IMR-90 (cell line): ENCODE measurements around the gene FBRSL1. TPM values are rescaled to one million over a fixed set of nuclear protein-coding genes. Genes with fewer than 3 reads are reported as not detected.

Experiments used
- ATAC-seq: fragments of 200-7000 bp; cut with Tn5 transposase; 2 replicates; pipeline ENCODE4 v1.9.1; 2020; ENCODE audit warnings: low read depth, mild to moderate bottlenecking, moderate library complexity
- BruUV-seq: library from RNA; stranded (reverse); fragments of 400-500 nt; replicated peaks from 2 replicates; lab custom pipeline; 2021; lab: Mats Ljungman, UMichigan
- CTCF ChIA-PET: fragments of 300-600 bp; formaldehyde crosslinking; extraction: SDS; loops from one replicate; lab custom pipeline; 2021; ENCODE audit warnings: antibody characterized with exemption; lab: Yijun Ruan, JAX
- POLR2A ChIA-PET: fragments of 300-600 bp; sonication (Branson Sonifier 250); formaldehyde crosslinking; loops from one replicate; lab custom pipeline; 2022; ENCODE audit warnings: antibody characterized with exemption; ENCODE audit not compliant: unreplicated experiment; lab: Charles Lee
- DNase-seq: peaks from one replicate; pipeline ENCODE4 v3.0.0; 2013
- H2AFZ ChIP-seq: replicated peaks from 2 replicates; pipeline ENCODE3; 2013; ENCODE audit warnings: low read length, mild to moderate bottlenecking; ENCODE audit not compliant: poor library complexity
- H2AK5ac ChIP-seq: 2 replicates; pipeline ENCODE4 v1.6.1; 2013; ENCODE audit warnings: low read depth, low read length, inconsistent platforms
- H2AK9ac ChIP-seq: replicated peaks from 2 replicates; pipeline ENCODE3; 2013; ENCODE audit warnings: mild to moderate bottlenecking, low read depth, low read length, moderate library complexity; ENCODE audit not compliant: poor library complexity
- H2BK120ac ChIP-seq: 2 replicates; pipeline ENCODE4 v1.6.1; 2013; ENCODE audit warnings: low read depth, low read length, inconsistent platforms
- H2BK15ac ChIP-seq: 3 replicates; pipeline ENCODE4 v1.6.1; 2013; ENCODE audit warnings: low read depth, low read length, inconsistent platforms
- H2BK20ac ChIP-seq: 2 replicates; pipeline ENCODE4 v1.6.1; 2013; ENCODE audit warnings: low read depth, mild to moderate bottlenecking, inconsistent platforms, low read length, moderate library complexity
- H2BK5ac ChIP-seq: 2 replicates; pipeline ENCODE4 v1.6.1; 2013; ENCODE audit warnings: mild to moderate bottlenecking, low read depth, low read length, inconsistent platforms; ENCODE audit not compliant: poor library complexity, severe bottlenecking
- H3K14ac ChIP-seq: replicated peaks from 2 replicates; pipeline ENCODE4 v1.6.1; 2013; ENCODE audit warnings: low read depth, low read length, inconsistent platforms
- H3K18ac ChIP-seq: 2 replicates; pipeline ENCODE4 v1.6.1; 2013; ENCODE audit warnings: low read depth, low read length, control low read depth
- H3K23ac ChIP-seq: 2 replicates; pipeline ENCODE4 v1.6.1; 2013; ENCODE audit warnings: low read depth, low read length, inconsistent platforms
- H3K27ac ChIP-seq: 2 replicates; pipeline ENCODE4 v1.5.1; 2013; ENCODE audit warnings: mild to moderate bottlenecking, control low read depth, low read length; ENCODE audit not compliant: insufficient read depth
- H3K27me3 ChIP-seq: 2 replicates; pipeline ENCODE4 v1.6.1; 2013; ENCODE audit warnings: low read length; ENCODE audit not compliant: control insufficient read depth, insufficient read depth
- H3K36me3 ChIP-seq: 2 replicates; pipeline ENCODE4 v1.6.1; 2013; ENCODE audit warnings: low read length, mixed read lengths; ENCODE audit not compliant: control insufficient read depth, insufficient read depth
- H3K4ac ChIP-seq: 2 replicates; pipeline ENCODE4 v1.6.1; 2013; ENCODE audit warnings: low read depth, low read length, inconsistent platforms
- H3K4me1 ChIP-seq: 2 replicates; pipeline ENCODE4 v1.6.1; 2013; ENCODE audit warnings: low read length, mixed read lengths; ENCODE audit not compliant: control insufficient read depth, insufficient read depth
- H3K4me2 ChIP-seq: 2 replicates; pipeline ENCODE4 v1.6.1; 2013; ENCODE audit warnings: low read depth, mild to moderate bottlenecking, control low read depth, low read length, moderate library complexity
- H3K4me3 ChIP-seq: 2 replicates; pipeline ENCODE4 v1.5.1; 2013; ENCODE audit warnings: low read depth, mild to moderate bottlenecking, control low read depth, low read length, moderate library complexity; ENCODE audit not compliant: insufficient read depth
- H3K56ac ChIP-seq: 2 replicates; pipeline ENCODE4 v1.6.1; 2013; ENCODE audit warnings: low read length, inconsistent platforms; ENCODE audit not compliant: insufficient read depth; ENCODE audit errors: extremely low read depth
- H3K79me1 ChIP-seq, 2 experiments: 2 replicates each; pipeline ENCODE4 v1.6.1; 2013; ENCODE audit warnings: low read length in 2 of 2, inconsistent platforms in 1 of 2, low read depth in 1 of 2
- H3K9ac ChIP-seq: 2 replicates; pipeline ENCODE4 v1.6.1; 2013; ENCODE audit warnings: low read depth, low read length, control low read depth
- H3K9me1 ChIP-seq: 2 replicates; pipeline ENCODE4 v1.6.1; 2013; ENCODE audit warnings: low read length, inconsistent platforms; ENCODE audit not compliant: insufficient read depth
- H3K9me3 ChIP-seq: 2 replicates; pipeline ENCODE4 v1.6.1; 2013; ENCODE audit warnings: low read length; ENCODE audit not compliant: control insufficient read depth, insufficient read depth
- H4K20me1 ChIP-seq: 2 replicates; pipeline ENCODE4 v1.6.1; 2013; ENCODE audit warnings: low read length, inconsistent platforms; ENCODE audit not compliant: insufficient read depth
- H4K5ac ChIP-seq: 2 replicates; pipeline ENCODE4 v1.6.1; 2013; ENCODE audit warnings: mild to moderate bottlenecking, low read depth, low read length, control low read depth
- H4K8ac ChIP-seq, 2 experiments: 2 replicates each; pipeline ENCODE4 v1.6.1; 2013; ENCODE audit warnings: low read depth in 2 of 2, low read length in 2 of 2, control low read depth in 1 of 2, inconsistent platforms in 1 of 2
- H4K91ac ChIP-seq: 2 replicates; pipeline ENCODE4 v1.6.1; 2013; ENCODE audit warnings: low read depth, low read length, inconsistent platforms; ENCODE audit not compliant: insufficient read depth
- BHLHE40 ChIP-seq: fragments of 150-350 bp; IDR thresholded peaks from 2 replicates; pipeline ENCODE4 v1.6.1; 2016; ENCODE audit warnings: mild to moderate bottlenecking, low read depth, low read length
- CEBPB ChIP-seq: IDR thresholded peaks from 2 replicates; pipeline ENCODE4 v1.6.1; 2012; ENCODE audit warnings: low read depth, low read length, improper control_type of control experiment
- CHD1 ChIP-seq: IDR thresholded peaks from 2 replicates; pipeline ENCODE4 v1.6.1; 2012; ENCODE audit warnings: low read depth, low read length, improper control_type of control experiment
- FOS ChIP-seq: fragments of 150-350 bp; IDR thresholded peaks from 2 replicates; pipeline ENCODE4 v1.6.1; 2016; ENCODE audit warnings: low read depth, low read length
- MAFK ChIP-seq: IDR thresholded peaks from 2 replicates; pipeline ENCODE4 v1.6.1; 2012; ENCODE audit warnings: low read depth, low read length, improper control_type of control experiment
- MAZ ChIP-seq: IDR thresholded peaks from 2 replicates; pipeline ENCODE4 v1.6.1; 2012; ENCODE audit warnings: low read depth, mild to moderate bottlenecking, low read length, improper control_type of control experiment, moderate library complexity, borderline replicate concordance
- MXI1 ChIP-seq: IDR thresholded peaks from 2 replicates; pipeline ENCODE4 v1.6.1; 2012; ENCODE audit warnings: low read depth, mild to moderate bottlenecking, low read length, moderate library complexity, borderline replicate concordance
- NFE2L2 ChIP-seq: fragments of 150-350 bp; IDR thresholded peaks from 2 replicates; pipeline ENCODE4 v1.6.1; 2016; ENCODE audit warnings: low read depth, mild to moderate bottlenecking, low read length
- POLR2A ChIP-seq: IDR thresholded peaks from 2 replicates; pipeline ENCODE4 v1.6.1; 2012; ENCODE audit warnings: mild to moderate bottlenecking, low read depth, low read length
- RAD21 ChIP-seq: IDR thresholded peaks from 2 replicates; pipeline ENCODE4 v1.6.1; 2012; ENCODE audit warnings: low read length, improper control_type of control experiment
- RCOR1 ChIP-seq: IDR thresholded peaks from 2 replicates; pipeline ENCODE4 v1.6.1; 2012; ENCODE audit warnings: mild to moderate bottlenecking, low read length, improper control_type of control experiment; ENCODE audit not compliant: insufficient replicate concordance
- RFX5 ChIP-seq: IDR thresholded peaks from 2 replicates; pipeline ENCODE4 v1.8.0; 2012; ENCODE audit warnings: low read depth, mild to moderate bottlenecking, low read length, moderate library complexity
- SMC3 ChIP-seq: fragments of 150-350 bp; IDR thresholded peaks from 2 replicates; pipeline ENCODE4 v1.6.1; 2016; ENCODE audit warnings: low read depth, mild to moderate bottlenecking, antibody characterized with exemption, low read length, moderate library complexity
- WGBS, 2 experiments: methylation state at CpG; one replicate each; pipeline versions ENCODE4 v1.1.5 to v1.1.7; 2013; ENCODE audit warnings: missing lambda C conversion rate in 2 of 2; ENCODE audit not compliant: insufficient read length in 1 of 2; ENCODE audit errors: extremely low coverage in 2 of 2; 5-methylcytosine and 5-hydroxymethylcytosine counted together
- dilution Hi-C: fragments of 300-500 bp; cut with HindIII; formaldehyde crosslinking; loops from one replicate; pipeline ENCODE4 v1.14.3; 2018; ENCODE audit warnings: low sequenced_read_pairs; ENCODE audit not compliant: unreplicated experiment
- in situ Hi-C: fragments of 300-500 bp; cut with MboI; formaldehyde crosslinking; loops from 3 replicates; pipeline ENCODE4 v1.14.3; 2019; ENCODE audit warnings: low sequenced_read_pairs, inconsistent platforms, mixed read lengths
- intact Hi-C: fragments of 100-400 bp; cut with micrococcal nuclease; formaldehyde crosslinking; loops from 2 replicates; pipeline ENCODE4 v1.10.0; 2022
- polyA plus RNA-seq, 3 experiments: library from polyadenylated mRNA; depleted of rRNA; stranded (reverse); fragments of >200 nt; gene quantifications; 2 replicates each; pipeline ENCODE4 v1.2.3, GENCODE V29; 2012; ENCODE audit warnings: low replicate concordance in 1 of 3
- total RNA-seq: library from RNA; depleted of rRNA; stranded (reverse); fragments of >200 nt; gene quantifications from 2 replicates; pipeline ENCODE4 v1.2.3, GENCODE V29; 2012
- TF ChIP-seq, protein P1 (sequence below): fragments of 150-350 bp; IDR thresholded peaks from 2 replicates; pipeline ENCODE4 v1.6.1; 2017; ENCODE audit warnings: mild to moderate bottlenecking, antibody characterized with exemption, low read length, low read depth
- TF ChIP-seq, protein P2 (sequence below): conservative IDR thresholded peaks from 2 replicates; pipeline ENCODE4 v1.5.1; 2012; ENCODE audit warnings: mild to moderate bottlenecking, low read depth, low read length, improper control_type of control experiment
- TF ChIP-seq, protein P3 (sequence below): fragments of 150-350 bp; IDR thresholded peaks from 2 replicates; pipeline ENCODE4 v1.6.1; 2016; ENCODE audit warnings: low read depth, mild to moderate bottlenecking, low read length, moderate library complexity, borderline replicate concordance

FBRSL1 gene
- total and polyA plus RNA-seq, 2 of the 4 experiments (the other 2 are of a cell fraction) = 0.36 to 10.8 TPM

DNA sequence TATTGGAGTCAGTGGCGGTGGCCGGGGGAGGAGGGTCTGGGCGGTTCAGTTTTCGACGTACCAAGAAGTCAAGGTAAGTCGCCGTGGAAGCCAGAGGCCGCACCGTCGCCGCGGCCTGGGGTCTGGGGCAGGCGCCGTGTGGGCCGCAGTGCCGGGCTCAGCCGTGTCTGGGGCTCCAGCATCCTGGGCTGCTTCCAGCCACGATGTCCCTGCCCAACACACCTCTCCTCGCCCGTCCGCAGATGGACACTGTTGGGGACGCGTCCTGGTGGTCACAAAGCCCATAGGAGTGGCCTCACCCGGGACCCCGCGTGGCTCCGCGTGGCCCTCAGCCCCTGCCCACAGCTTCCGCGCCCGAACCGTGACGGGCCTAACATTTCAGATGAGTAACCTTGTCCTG, 59.1 kb downstream of the FBRSL1 start:
- no TSS peak for BruUV-seq

More for the DNA sequence above, 59.1 kb downstream of the FBRSL1 start:
- Histone ChIP-seq H3K4me3 (no peak overlapping the region), H2BK5ac (no peak overlapping the region), H3K9ac (no peak overlapping the region), H2AK5ac (no peak overlapping the region), H2AK9ac (no peak overlapping the region), H4K5ac (no peak overlapping the region), H4K20me1 (peaks cover 12% of the 10 kb centered on the region), H3K56ac (no peak overlapping the region), H4K91ac (no peak overlapping the region), H2BK15ac (no peak overlapping the region), H3K9me1 (peaks cover 5% of the 10 kb centered on the region; the same call in 1 of the 2 replicates), H3K27me3 (no peaks in the 10 kb centered on the region), H2AFZ (no peak overlapping the region), H3K79me1 (peaks cover 0 to 3% of the 10 kb centered on the region in 2 experiments; a peak in 1 of 4 replicates), H3K9me3 (no peaks in the 10 kb centered on the region), H3K4me1 (no peaks in the 10 kb centered on the region), H3K23ac (no peak overlapping the region), H3K4ac (no peak overlapping the region), H3K27ac (no peak overlapping the region), H3K36me3 (peaks cover 5% of the 10 kb centered on the region), H3K14ac (no peak overlapping the region), H3K18ac (no peak overlapping the region), H3K4me2 (no peak overlapping the region), H4K8ac (no peak overlapping the region), H2BK120ac (no peak overlapping the region), H2BK20ac (no peak overlapping the region)
- dilution Hi-C loops (no loop called here), in situ Hi-C loops (no loop called here), intact Hi-C loops (no loop called here)
- DNase-seq (no peak), ATAC-seq (no peak)
- TF ChIP-seq POLR2A (no peak), CHD1 (no peak), RFX5 (no peak), NFE2L2 (no peak), CEBPB (no peak), RCOR1 (no peak), RAD21 (no peak), MXI1 (no peak), SMC3 (no peak), FOS (no peak), MAFK (no peak), MAZ (no peak), BHLHE40 (no peak)
- TF ChIP-seq, protein P1, sequence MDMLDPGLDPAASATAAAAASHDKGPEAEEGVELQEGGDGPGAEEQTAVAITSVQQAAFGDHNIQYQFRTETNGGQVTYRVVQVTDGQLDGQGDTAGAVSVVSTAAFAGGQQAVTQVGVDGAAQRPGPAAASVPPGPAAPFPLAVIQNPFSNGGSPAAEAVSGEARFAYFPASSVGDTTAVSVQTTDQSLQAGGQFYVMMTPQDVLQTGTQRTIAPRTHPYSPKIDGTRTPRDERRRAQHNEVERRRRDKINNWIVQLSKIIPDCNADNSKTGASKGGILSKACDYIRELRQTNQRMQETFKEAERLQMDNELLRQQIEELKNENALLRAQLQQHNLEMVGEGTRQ = no peak
- TF ChIP-seq, protein P2, sequence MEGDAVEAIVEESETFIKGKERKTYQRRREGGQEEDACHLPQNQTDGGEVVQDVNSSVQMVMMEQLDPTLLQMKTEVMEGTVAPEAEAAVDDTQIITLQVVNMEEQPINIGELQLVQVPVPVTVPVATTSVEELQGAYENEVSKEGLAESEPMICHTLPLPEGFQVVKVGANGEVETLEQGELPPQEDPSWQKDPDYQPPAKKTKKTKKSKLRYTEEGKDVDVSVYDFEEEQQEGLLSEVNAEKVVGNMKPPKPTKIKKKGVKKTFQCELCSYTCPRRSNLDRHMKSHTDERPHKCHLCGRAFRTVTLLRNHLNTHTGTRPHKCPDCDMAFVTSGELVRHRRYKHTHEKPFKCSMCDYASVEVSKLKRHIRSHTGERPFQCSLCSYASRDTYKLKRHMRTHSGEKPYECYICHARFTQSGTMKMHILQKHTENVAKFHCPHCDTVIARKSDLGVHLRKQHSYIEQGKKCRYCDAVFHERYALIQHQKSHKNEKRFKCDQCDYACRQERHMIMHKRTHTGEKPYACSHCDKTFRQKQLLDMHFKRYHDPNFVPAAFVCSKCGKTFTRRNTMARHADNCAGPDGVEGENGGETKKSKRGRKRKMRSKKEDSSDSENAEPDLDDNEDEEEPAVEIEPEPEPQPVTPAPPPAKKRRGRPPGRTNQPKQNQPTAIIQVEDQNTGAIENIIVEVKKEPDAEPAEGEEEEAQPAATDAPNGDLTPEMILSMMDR = no peak
- TF ChIP-seq, protein P3, sequence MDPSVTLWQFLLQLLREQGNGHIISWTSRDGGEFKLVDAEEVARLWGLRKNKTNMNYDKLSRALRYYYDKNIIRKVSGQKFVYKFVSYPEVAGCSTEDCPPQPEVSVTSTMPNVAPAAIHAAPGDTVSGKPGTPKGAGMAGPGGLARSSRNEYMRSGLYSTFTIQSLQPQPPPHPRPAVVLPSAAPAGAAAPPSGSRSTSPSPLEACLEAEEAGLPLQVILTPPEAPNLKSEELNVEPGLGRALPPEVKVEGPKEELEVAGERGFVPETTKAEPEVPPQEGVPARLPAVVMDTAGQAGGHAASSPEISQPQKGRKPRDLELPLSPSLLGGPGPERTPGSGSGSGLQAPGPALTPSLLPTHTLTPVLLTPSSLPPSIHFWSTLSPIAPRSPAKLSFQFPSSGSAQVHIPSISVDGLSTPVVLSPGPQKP = no peak
- POLR2A ChIA-PET = no interaction called here
- CTCF ChIA-PET = no interaction called here
- 98% methylated on average over 14 of the region's 33 CpGs; no CpG with 5 or more reads in 1 of the 2 experiments for WGBS, 2 experiments
